H1 (cell line): ENCODE data around the gene MT2A.
"Not testable (repeated sequence)": the region's sequence is repeated elsewhere in the genome, so short reads cannot be mapped to it uniquely, and the experiment has no call there.

Experiments used
- EP300 ChIP-seq, 2 experiments: IDR thresholded peaks; 1 replicate in 1 of 2; 2 replicates in 1 of 2; pipeline ENCODE4 v1.6.1; 2011 to 2012; ENCODE audit warnings: low read depth in 2 of 2, low read length in 2 of 2, mild to moderate bottlenecking in 2 of 2, borderline replicate concordance in 1 of 2, inconsistent platforms in 1 of 2, moderate library complexity in 1 of 2
- GABPA ChIP-seq: IDR thresholded peaks from 2 replicates; pipeline ENCODE4 v1.6.1; 2011; ENCODE audit warnings: mild to moderate bottlenecking, low read length, moderate library complexity, borderline replicate concordance; ENCODE audit not compliant: insufficient read depth
- KDM1A ChIP-seq: fragments of 200-600, 300-600 bp; sonication (generic); IDR thresholded peaks from 2 replicates; pipeline ENCODE4 v1.7.1; 2016; ENCODE audit warnings: mild to moderate bottlenecking, low read length, borderline replicate concordance
- POLR2AphosphoS5 ChIP-seq: IDR thresholded peaks from 2 replicates; pipeline ENCODE4 v1.6.1; 2011; ENCODE audit warnings: low read depth, low read length
- RAD21 ChIP-seq, 2 experiments: IDR thresholded peaks in 1 of 2; conservative IDR thresholded peaks in 1 of 2; 2 replicates each; pipeline ENCODE4 v1.6.1; 2011; ENCODE audit warnings: low read depth in 2 of 2, low read length in 2 of 2, improper control_type of control experiment in 1 of 2, inconsistent platforms in 1 of 2, mild to moderate bottlenecking in 1 of 2, moderate library complexity in 1 of 2
- SIN3A ChIP-seq, 2 experiments: IDR thresholded peaks in 1 of 2; conservative IDR thresholded peaks in 1 of 2; 2 replicates each; pipeline ENCODE4 v1.6.1; 2011 to 2012; ENCODE audit warnings: low read length in 2 of 2, improper control_type of control experiment in 1 of 2, low read depth in 1 of 2, mild to moderate bottlenecking in 1 of 2
- SIX5 ChIP-seq: IDR thresholded peaks from 2 replicates; pipeline ENCODE4 v1.6.1; 2011; ENCODE audit warnings: mild to moderate bottlenecking, low read depth, low read length
- TCF12 ChIP-seq: IDR thresholded peaks from 2 replicates; pipeline ENCODE4 v1.6.1; 2011; ENCODE audit warnings: low read depth, mild to moderate bottlenecking, low read length
- ZNF274 ChIP-seq: IDR thresholded peaks from 2 replicates; pipeline ENCODE4 v1.7.0; 2012; ENCODE audit warnings: low read length, borderline replicate concordance; ENCODE audit errors: extremely low read depth
- TF ChIP-seq, protein P1 (sequence below), 3 experiments: IDR thresholded peaks; 1 replicate in 2 of 3; 2 replicates in 1 of 3; pipeline versions ENCODE4 v1.5.1 to v1.6.1; 2011; ENCODE audit warnings: low read length in 3 of 3, mild to moderate bottlenecking in 3 of 3, inconsistent platforms in 2 of 3, low read depth in 1 of 3, moderate library complexity in 1 of 3; ENCODE audit not compliant: insufficient read depth in 1 of 3; ENCODE audit errors: control extremely low read depth in 1 of 3

DNA sequence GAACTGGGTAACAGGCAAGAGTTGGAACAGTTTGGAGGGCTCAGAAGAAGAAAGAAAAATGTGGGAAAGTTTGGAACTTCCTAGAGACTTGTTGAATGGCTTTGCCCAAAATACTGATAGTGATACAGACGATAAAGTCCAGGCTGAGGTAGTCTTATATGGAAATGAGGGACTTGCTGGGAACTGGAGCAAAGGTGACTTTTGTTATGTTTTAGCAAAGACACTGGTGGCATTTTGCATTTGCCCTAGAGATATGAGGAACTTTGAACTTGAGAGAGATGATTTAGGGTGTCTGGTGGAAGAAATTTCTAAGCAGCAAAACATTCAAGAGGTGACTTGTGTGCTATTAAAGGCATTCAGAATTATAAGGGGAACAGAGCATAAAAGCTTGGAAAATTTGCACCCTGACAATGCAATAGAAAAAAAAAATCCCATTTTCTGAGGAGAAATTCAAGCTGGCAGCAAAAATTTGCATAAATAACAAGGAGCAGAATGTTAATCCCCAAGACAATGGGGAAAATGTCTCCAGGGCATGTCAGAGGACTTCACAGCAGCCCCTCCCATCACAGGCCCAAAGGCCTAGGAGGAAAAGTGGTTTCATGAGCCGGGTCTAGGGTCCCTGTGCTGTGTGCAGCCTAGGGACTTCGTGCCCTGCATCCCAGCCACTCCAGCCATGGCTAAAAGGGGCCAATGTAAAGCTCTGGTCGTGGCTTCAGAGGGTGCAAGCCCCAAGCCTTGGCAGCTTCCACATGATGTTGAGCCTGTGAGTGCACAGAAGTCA lies 13.5 kb downstream of the MT2A start:
- TF ChIP-seq, protein P1, sequence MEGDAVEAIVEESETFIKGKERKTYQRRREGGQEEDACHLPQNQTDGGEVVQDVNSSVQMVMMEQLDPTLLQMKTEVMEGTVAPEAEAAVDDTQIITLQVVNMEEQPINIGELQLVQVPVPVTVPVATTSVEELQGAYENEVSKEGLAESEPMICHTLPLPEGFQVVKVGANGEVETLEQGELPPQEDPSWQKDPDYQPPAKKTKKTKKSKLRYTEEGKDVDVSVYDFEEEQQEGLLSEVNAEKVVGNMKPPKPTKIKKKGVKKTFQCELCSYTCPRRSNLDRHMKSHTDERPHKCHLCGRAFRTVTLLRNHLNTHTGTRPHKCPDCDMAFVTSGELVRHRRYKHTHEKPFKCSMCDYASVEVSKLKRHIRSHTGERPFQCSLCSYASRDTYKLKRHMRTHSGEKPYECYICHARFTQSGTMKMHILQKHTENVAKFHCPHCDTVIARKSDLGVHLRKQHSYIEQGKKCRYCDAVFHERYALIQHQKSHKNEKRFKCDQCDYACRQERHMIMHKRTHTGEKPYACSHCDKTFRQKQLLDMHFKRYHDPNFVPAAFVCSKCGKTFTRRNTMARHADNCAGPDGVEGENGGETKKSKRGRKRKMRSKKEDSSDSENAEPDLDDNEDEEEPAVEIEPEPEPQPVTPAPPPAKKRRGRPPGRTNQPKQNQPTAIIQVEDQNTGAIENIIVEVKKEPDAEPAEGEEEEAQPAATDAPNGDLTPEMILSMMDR (IDR thresholded peaks at IDR 0.05; ENCODE audit: control extremely low read depth in 1 of 3, insufficient read depth in 1 of 3, low read depth in 1 of 3, low read length in 3 of 3): not testable (repeated sequence)
- TF ChIP-seq KDM1A; RAD21 (IDR thresholded peaks at IDR 0.05 in 1 of 2, conservative IDR thresholded peaks at IDR 0.05 in 1 of 2; ENCODE audit: low read depth in 2 of 2, low read length in 2 of 2); EP300 (IDR thresholded peaks at IDR 0.05; ENCODE audit: borderline replicate concordance in 1 of 2, low read depth in 2 of 2, low read length in 2 of 2); SIN3A (conservative IDR thresholded peaks at IDR 0.05 in 1 of 2, IDR thresholded peaks at IDR 0.05 in 1 of 2; ENCODE audit: low read depth in 1 of 2, low read length in 2 of 2); POLR2AphosphoS5; GABPA; TCF12; ZNF274; SIX5: not testable (repeated sequence)
